GM19438 (cell line): ENCODE measurements around the gene FAM186B.

Experiments used
- ATAC-seq: cut with Tn5 transposase; IDR thresholded peaks from one replicate; pipeline ENCODE4 v1.9.1; 2021; ENCODE audit warnings: low read depth; ENCODE audit not compliant: unreplicated experiment

The FAM186B gene

DNA sequence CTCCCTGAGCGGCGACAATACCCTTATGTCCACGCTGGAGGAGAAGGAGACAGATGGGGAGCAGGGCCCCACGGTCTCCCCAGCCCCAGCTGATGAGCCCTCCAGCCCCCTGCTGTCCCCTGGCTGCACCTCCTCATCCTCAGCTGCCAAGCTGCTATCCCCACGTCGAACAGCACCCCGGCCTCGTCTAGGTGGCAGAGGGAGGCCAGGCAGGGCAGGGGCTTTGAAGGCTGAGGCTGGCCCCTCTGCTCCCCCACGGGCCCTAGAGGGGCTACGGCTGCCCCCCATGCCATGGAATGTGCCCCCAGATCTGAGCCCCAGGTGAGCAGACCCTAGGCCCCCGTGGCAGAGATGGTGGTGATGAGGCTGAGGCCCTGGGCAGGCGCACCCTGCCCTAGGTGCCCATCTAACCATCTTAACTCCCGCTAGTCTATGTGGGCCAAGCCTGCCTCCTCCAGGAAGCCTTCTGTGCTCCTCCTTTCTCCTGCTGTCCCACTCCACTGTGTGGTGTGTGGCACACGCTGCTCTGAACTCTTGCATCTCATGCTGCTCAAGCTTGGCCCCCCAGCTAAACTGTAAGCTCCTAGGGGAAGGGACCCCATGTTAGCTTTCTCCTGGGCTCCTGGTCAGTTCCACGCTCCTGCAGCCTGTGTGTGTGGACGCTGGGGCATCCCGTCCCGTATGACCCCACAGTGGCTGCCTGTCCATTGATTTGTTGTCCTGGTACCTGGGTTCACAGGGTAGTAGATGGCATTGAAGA, 49.6 kb downstream of the FAM186B start:
- no peak for ATAC-seq

DNA sequence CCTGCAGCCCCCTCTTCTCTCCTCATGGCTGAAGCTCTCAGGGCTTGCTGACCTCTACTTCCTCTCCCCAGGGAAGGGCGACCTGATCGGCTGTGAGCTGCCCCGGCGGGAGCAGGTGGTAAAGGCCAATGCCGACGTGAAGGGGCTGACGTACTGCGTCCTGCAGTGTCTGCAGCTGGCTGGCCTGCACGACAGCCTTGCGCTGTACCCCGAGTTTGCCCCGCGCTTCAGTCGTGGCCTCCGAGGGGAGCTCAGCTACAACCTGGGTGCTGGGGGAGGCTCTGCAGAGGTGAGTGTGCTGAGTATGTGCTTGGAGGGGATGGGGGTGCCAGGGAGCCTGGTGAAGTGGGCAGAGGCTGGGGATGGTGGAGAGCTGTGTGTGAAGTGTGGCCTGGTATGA, 51.2 kb downstream of the FAM186B start:
- ATAC-seq, result no peak

DNA sequence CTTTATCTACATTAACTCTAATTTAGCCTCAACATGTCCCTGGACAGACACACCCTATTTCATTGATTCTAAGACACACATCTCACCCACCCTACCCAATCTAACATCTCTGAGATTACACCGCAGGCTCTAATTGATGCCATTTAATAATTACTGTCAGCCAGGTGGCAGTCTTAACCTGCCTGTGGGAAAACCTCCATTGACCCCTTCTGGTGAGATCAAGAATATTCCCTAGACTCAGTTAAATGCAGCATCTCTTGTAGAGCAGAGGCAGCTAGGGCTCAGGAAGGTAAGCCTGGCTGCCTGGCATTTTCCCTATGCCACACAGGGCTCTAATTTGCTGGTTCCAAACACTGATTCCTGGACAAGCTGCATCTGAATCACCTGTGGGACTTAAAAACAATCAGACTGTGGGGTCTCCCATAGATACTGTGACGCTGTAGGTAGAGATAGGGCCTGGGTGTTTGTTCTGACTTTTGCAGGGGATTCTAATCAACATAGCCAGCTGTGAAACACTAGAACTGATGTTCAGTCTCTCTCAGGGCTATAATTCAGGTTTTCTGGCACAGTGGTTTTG, 51.8 kb downstream of the FAM186B start:
- no peak for ATAC-seq

DNA sequence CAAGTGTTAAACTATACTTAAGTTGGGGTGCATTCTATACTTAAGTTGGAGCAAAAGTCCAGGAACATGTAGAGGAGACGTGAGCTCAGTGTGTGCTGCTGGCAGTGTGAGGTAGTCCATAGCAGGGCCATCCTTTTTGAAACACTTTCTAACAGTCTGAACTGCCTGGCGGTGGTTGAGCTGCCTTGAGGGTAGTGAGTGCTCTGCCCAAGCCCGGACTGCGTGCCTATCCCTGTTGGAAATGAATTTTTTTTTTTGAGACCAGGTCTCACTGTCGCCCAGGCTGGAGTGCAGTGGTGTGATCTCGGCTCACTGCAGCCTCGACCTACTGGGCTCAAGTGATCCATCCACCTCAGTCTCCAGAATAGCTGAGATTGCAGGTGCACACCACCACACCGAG, 52.5 kb downstream of the FAM186B start:
- ATAC-seq, result no peak

DNA sequence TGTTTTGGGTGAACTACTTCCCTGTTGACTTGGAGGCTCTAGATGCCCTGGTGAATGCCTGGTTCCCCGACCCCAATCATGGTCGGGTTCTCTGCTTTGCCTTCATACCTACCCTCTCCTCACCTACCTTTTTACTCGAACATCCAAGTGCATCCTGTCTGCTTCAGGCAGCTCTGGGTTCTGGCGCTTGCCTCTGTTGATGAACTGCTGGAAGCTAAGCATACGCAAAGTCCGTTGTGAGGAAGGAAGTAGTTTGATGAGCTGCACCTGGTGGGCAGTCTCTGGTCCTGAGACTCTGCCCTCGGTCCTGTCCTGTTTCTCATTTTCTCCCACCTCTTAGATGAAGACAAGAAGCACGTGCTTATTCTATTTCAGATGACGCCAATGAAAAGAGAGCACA, 53.0 kb downstream of the FAM186B start:
- ATAC-seq, result no peak

DNA sequence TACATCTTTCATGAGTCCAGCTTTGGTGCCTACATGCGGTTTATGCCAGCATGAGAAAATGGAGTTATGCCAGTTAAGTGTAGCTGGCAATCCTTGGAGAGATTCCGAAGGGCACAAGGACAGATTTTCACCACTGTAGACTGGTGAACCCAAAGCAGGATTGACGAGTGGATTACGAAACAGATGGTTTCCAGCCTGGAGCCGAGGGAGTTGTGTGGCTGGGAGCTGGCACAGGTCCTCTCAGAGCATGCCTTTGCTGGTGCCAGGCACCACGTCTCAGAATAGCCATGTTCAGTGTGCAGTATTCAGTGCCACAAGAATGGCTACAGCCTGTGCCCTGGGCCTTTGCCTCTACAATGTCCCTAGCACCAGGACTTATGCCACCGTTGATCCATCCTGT, 53.4 kb downstream of the FAM186B start:
- ATAC-seq, result no peak

DNA sequence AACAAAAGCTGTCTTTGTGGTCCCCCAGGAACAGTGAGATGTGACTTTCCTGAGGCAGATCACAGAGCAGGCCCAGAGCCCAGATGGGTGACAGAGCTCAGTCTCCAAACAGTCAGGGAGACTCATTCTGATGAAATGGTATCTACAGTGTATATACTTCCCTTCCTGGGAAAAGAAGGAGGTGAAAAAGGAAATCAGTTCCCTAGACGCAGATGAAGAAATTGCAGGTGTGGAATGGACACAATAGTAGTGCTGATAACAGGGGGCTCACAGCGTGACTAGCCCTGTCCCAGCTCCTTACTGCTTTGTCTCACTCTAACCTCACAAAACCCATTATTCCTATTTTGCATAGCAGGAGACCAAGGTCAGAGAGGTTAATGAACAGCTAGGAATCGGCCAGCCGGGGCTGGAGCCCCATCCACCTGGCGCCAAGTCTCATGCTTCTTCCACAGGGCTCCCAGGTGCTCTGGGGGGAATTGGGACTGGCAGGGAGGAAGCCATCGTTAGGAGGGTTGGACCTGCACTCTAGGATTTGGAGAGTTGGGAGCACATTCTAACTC, 54.7 kb downstream of the FAM186B start:
- no peak for ATAC-seq

DNA sequence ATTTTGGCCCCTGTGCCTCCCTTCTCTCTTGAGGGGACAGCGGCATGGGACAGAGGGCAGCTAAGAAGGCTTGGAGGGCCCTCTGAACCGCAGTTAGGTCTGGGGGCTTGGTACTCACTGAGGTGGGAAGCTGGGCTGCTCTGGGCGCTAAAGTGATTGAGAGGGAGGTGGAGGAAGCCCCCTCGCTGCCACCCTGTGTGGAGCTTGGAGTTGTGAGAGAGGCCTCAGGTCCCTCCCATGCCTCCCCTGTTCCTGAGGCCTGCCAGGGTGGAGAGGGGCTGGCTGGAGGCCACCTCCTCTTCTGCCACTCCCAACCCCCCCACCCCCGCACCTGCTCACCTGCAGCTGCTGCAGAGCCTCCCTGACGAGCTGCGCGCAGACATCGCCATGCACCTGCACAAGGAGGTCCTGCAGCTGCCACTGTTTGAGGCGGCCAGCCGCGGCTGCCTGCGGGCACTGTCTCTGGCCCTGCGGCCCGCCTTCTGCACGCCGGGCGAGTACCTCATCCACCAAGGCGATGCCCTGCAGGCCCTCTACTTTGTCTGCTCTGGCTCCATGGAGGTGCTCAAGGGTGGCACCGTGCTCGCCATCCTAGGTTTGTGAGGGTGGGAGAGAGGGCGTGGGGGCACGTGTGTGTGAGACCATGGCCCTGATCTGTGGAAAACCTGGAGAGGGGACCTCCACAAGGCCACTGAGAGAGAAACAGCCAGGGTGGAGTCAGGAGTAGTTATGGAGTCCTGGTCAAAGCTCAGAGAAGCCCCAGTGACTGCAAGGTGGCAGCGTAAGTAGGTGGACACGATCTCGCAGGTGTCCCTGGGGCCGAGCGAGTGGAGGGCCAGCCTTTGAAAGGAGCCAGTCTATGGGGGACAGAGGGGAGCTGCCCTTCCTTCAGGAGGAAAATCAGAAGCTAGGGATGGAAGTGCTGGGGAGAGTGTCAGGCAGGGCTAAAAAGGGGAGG, 55.4 kb downstream of the FAM186B start:
- no peak for ATAC-seq

DNA sequence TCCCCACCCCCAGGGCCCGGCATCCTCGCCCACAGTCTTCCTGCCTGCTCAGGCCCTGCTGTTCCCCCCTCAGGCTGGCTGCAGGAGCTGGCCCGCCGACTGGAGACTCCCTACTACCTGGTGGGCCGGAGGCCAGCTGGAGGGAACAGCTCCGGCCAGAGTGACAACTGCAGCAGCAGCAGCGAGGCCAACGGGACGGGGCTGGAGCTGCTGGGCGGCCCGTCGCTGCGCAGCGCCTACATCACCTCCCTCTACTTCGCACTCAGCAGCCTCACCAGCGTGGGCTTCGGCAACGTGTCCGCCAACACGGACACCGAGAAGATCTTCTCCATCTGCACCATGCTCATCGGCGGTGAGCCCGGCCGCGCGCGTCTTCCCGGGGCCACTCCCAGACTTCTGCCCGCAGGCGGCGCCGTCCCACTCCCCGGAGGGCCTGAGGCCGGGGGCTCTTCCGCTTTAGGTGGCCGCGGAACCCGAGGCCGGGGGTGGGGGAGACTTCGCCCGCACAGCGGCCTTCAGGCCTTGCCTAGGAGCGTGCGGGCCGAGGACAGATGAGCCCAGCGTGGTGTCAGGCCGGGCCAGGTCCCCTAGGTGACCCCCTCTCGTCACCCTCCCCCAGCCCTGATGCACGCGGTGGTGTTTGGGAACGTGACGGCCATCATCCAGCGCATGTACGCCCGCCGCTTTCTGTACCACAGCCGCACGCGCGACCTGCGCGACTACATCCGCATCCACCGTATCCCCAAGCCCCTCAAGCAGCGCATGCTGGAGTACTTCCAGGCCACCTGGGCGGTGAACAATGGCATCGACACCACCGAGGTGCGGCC, 56.4 kb downstream of the FAM186B start:
- no peak for ATAC-seq

DNA sequence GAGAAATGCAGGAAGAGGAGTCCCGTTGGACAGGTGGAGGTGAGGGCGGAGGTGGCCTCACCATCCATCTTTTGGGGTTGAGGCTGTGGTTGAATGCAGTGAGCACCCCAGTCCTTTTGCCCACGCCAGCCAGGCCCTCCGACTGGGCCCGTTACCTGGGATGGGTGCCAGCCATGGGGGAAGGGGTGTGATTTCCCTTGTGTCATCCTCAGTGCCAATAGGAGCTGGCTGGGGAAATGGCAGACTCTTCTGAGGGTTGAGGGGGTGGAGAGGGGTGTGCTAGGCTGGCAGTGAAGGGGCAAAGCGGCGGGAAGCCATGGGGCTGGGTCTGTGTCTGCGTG, 57.0 kb downstream of the FAM186B start:
- ATAC-seq, result no peak

DNA sequence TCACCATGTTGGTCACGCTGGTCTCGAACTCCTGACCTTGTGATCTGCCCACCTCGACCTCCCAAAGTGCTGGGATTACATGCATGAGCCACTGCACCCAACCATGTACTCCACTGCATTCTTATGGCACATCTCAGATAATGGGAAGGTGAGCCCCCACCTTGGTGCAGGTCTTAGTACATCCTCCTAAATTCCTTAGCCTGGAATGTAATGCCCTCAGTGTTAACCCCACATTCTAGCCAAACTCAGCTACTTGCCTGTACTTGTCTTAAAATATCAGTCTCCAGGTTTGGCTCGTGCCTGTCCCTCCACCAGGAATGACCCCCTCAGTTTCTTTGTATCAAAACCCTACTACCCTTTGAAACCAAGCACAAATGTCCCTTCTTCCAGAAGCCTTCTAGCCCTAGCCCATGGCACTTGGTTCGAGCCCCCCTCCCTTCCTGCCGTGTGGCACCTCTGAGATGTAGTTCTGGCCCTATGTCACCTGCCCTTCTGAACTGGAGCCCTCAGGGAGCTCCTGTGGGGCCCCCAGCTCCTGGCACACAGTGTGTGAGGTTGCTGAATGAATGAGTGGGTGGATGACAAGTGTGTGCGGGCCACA, 58.2 kb downstream of the FAM186B start:
- ATAC-seq, result no peak

DNA sequence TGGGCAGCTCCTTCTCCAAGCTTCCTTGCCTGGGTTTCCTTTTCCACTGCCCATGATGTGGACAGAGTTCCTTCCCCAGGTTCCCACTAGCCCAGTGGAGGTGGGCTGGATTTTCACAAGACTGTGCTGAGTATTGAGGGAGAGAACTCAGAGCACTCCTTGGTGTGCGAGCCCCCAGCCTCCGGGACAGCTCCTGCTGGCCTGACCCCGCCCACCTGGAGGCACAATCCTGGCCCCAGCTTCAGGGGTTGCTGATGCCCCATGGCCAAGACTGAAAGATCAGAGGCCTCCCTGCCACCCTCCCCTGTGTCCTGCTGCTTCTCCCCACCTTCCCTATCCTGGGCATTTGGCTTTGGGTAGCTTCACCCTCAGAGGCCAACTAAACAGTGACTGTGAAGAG, 59.0 kb downstream of the FAM186B start:
- no peak for ATAC-seq

DNA sequence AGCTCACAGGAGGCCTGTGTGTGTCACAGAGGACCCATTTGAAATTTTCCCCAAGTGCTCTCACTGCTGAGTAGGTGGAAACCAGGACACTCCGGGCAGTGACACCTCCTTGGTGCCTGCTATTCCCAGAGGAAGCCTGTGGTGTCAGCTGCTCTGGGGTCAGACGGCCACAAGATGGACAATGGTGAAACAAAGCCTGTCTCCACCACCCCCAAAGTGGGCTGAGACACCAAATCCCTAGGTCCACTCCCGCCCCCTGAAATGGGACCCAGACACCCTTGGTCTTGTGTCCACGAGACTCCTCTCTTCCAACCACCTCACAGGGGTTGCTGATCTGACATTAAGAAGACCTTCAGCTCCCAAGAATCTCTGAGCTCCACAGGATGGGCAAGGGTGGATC, 59.6 kb downstream of the FAM186B start:
- no peak for ATAC-seq

DNA sequence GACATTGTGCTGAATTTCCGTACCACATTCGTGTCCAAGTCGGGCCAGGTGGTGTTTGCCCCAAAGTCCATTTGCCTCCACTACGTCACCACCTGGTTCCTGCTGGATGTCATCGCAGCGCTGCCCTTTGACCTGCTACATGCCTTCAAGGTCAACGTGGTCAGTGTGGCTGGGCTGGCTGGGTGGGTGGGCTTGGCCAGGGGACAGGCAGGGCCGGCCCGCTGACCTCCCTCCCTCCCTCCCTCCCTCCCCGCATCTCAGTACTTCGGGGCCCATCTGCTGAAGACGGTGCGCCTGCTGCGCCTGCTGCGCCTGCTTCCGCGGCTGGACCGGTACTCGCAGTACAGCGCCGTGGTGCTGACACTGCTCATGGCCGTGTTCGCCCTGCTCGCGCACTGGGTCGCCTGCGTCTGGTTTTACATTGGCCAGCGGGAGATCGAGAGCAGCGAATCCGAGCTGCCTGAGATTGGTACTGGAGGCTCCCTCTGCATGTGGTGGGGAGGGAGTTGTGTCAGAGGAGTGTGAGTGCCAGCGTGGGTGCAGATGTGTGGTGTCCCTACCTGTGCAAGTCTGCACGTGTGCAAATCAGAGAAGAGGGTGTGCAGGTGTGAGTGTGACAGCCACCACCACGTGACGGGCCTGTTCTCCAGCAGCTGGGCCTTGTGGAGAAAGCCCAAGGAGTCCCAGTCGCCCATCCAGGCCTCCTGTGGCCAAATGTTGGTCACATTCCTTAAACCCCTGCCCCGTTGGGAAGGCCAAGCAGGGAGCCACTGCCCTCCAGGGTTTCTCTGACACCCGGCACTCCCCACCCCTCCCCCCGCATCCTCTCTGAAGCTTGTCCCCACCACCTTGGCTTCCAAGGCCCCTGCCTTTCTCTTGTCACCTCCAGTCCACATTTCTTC, 61.3 kb downstream of the FAM186B start:
- ATAC-seq, result no peak

DNA sequence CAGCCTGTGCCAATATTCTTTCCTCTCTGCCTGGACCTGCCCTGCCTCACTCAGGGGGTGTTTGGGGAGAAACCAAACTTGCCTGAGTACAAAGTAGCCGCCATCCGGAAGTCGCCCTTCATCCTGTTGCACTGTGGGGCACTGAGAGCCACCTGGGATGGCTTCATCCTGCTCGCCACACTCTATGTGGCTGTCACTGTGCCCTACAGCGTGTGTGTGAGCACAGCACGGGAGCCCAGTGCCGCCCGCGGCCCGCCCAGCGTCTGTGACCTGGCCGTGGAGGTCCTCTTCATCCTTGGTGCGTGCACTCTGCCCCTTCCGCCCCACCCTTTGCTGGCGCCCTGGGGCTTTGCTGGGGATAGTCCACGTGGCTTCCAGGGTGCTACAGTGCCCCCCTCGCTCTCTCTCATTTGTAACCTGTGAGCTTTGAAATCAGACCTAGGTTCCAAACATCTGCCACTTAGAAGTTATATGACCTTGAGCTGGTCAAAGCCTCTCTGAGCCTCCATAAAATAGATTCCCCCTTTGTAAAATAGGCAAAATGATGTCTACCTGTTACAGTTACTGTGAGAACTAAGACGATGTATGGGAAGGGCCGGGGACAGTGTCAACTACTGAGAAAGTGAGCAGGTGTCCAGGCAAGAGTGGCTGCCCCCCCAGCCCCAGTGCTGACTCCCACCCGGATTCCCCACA, 62.1 kb downstream of the FAM186B start:
- ATAC-seq, result no peak

DNA sequence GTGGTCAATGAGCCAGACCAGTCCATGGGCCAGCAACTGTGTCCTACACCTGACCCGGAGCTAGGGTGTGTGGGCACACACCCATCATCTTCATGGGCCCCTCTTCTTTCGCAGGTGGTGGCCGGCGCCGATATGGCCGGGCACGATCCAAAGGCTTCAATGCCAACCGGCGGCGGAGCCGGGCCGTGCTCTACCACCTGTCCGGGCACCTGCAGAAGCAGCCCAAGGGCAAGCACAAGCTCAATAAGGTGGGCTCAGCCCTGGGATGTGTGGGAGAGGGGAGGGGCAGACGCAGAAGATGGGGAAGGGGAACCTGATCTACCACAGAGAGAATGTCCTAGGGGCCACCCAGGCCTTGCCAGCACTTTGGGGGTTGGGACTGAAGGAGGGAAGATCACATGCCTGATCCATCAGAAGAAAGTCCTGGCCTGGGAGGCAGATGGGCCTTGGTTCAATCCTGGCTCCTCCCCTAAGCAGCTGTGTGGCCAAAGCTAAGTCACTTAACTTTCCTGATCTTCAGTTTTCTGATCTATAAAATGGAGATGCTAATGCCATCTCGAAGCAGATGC, 62.8 kb downstream of the FAM186B start:
- no peak for ATAC-seq

DNA sequence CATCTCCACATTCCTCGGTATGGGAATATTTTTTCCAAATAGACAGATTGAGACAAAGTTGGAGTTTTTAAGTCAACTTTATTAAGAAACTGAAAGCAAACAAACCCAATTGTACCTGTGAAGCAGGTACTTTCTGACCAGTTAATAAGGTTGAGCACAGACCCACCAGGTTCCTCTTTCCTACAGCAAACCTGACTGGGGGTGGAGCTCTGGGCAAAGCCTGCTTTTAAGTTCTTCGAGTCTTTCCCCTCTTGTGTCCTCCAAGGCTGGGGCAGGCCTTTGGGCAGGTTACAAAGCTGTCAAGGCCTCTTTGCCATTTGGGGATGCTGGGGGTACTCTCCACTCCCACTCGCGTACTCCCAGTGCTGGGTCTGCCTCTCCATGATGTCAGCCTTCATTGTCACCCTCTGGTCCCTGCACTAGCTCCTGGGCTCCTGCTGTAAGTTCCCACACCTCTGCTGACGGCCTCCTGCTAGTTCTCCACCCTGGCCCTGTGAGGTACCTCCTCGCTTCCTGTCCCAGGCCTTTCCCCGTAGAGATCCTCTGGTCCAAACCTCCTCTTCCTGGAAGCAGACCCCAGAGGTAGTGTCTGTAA, 63.4 kb downstream of the FAM186B start:
- ATAC-seq, result no peak
